Sigmoid colon (tissue), 7 donors: ENCODE data around the gene HIVEP3. TPM values are rescaled to one million over a fixed set of nuclear protein-coding genes. Genes with fewer than 3 reads are reported as not detected.

ENCODE experiments used
- DNase-seq: peaks from one replicate; pipeline ENCODE4 v3.0.0-alpha.2; 2019
- H3K27ac ChIP-seq, 4 donors: fragments of 200-600 bp; sonication (generic); one replicate each; pipeline ENCODE4 v1.5.1; 2016 to 2019; ENCODE audit warnings: mild to moderate bottlenecking in 1 of 4
- H3K27me3 ChIP-seq, 3 donors: fragments of 200-600 bp; sonication (generic); one replicate each; pipeline ENCODE4 v1.5.1; 2019; ENCODE audit warnings: mild to moderate bottlenecking in 1 of 3
- H3K36me3 ChIP-seq, 4 donors: fragments of 200-600 bp; sonication (generic); one replicate each; pipeline ENCODE4 v1.5.1; 2016 to 2019
- H3K4me1 ChIP-seq, 4 donors: fragments of 200-600 bp; sonication (generic); one replicate each; pipeline ENCODE4 v1.5.1; 2017 to 2019
- H3K4me3 ChIP-seq, 4 donors: fragments of 200-600 bp; sonication (generic); one replicate each; pipeline ENCODE4 v1.5.1; 2017 to 2019; ENCODE audit warnings: mild to moderate bottlenecking in 2 of 4, moderate library complexity in 1 of 4
- H3K9me3 ChIP-seq, 4 donors: fragments of 200-600 bp in 3 of 4; sonication (generic) in 3 of 4; one replicate each; pipeline versions ENCODE4 v1.5.1 to v1.6.1; 2013 to 2019
- EP300 ChIP-seq, 4 donors: sonication (generic); formaldehyde crosslinking; IDR thresholded peaks; one replicate each; pipeline ENCODE4 v1.6.1; 2017; ENCODE audit warnings: antibody characterized with exemption in 4 of 4
- POLR2A ChIP-seq, 2 donors: fragments of 450-650 bp; IDR thresholded peaks; one replicate each; pipeline ENCODE4 v1.6.1; 2016; ENCODE audit warnings: antibody characterized with exemption in 2 of 2, mild to moderate bottlenecking in 2 of 2, moderate library complexity in 2 of 2
- POLR2AphosphoS5 ChIP-seq, 4 donors: sonication (generic); formaldehyde crosslinking; IDR thresholded peaks; one replicate each; pipeline ENCODE4 v1.6.1; 2017; ENCODE audit warnings: antibody characterized with exemption in 4 of 4
- WGBS, 2 donors: extraction: QIAGEN DNeasy Blood & Tissue Kit; methylation state at CpG; one replicate each; pipeline ENCODE4 v1.1.7; 2013; 5-methylcytosine and 5-hydroxymethylcytosine counted together
- intact Hi-C: fragments of 100-400 bp; cut with DNase I; formaldehyde crosslinking; loops from one replicate; pipeline ENCODE4 v1.15.1; 2023
- polyA plus RNA-seq, 3 donors: library from polyadenylated mRNA; stranded (reverse); fragments of 200-250 nt; gene quantifications; one replicate each; pipeline ENCODE4 v1.2.3, GENCODE V29; 2013
- total RNA-seq, 4 donors: library from RNA; depleted of rRNA; stranded (reverse); fragments of >200 nt; gene quantifications; one replicate each; pipeline ENCODE4 v1.1.0, GENCODE V29; 2016
- TF ChIP-seq, protein P1 (sequence below), 4 experiments: fragments of 450-650 bp in 3 of 4; fragments of 200-600 bp in 1 of 4; IDR thresholded peaks; one replicate each; pipeline ENCODE4 v1.5.1; 2016 to 2019; ENCODE audit warnings: antibody characterized with exemption in 4 of 4, mild to moderate bottlenecking in 3 of 4, moderate library complexity in 2 of 4
- donor health status: healthy with polysubstance abuse.
- donor health status: Bipolar disorder and iron deficiency.
- donor health status: healthy.

Gene HIVEP3
- total and polyA plus RNA-seq, 7 donors: 1.4 to 7.8 (median 3.2) TPM

DNA sequence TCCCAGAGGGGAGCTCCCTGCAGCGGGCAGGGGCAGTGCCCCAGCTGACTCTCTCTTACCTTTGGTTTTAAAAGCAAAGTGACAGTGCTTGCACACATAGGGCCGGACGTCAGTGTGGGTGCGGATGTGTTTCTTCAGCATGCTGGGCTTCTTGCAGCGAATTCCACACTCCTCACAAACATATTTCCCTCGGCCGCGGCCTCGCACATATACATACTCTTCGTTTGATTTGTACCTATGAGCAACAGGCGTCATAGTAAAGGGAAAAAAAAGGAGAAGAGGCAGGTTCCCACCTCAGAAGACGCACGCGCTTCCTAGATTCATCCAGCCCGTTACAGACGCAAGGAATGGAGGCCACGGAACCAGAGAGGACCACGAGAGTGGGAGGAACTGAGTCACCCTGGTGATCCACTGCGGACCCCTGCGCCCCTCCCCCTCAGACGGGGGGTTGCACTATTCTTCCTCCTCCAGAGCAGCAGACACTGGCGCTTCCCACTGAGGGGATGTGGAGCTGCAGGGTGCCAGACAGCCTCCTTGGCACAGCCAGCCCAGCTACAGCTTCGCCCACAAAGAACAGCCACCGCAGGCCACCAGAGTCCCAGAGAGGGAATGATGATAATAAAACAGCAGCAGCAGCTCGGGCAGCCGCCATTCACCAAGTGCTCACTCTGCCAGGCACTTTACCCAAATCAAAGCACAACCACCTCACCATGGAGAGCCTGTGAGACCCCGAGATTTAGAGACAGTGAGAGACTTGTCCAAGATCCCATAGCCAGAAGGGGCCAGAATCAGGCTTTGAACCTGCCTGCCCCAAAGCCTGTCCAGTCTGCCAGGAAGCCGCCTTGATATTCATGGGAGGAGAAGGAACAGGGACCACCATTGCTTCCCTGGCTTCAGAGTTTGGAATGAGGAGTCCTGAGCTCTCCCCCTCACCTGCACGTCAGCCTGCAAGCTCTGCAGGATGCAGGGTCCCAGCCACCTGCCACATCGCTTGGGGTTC lies 393.7 kb downstream of the HIVEP3 start:
- WGBS, 2 donors: 92% methylated on average over 30 of the region's 30 CpGs
- Histone ChIP-seq H3K4me1 (no peaks in the 10 kb centered on the region), H3K4me3 (no peak overlapping the region), H3K27ac (no peak overlapping the region), H3K36me3 (no peaks in the 10 kb centered on the region), H3K9me3 (no peaks in the 10 kb centered on the region), H3K27me3 (no peaks in the 10 kb centered on the region)
- no peak for DNase-seq
- intact Hi-C loops: no loop called here
- TF ChIP-seq POLR2A (IDR thresholded peaks at IDR 0.05) (no peak), EP300 (IDR thresholded peaks at IDR 0.05) (no peak), POLR2AphosphoS5 (IDR thresholded peaks at IDR 0.05) (no peak)
- TF ChIP-seq, protein P1, sequence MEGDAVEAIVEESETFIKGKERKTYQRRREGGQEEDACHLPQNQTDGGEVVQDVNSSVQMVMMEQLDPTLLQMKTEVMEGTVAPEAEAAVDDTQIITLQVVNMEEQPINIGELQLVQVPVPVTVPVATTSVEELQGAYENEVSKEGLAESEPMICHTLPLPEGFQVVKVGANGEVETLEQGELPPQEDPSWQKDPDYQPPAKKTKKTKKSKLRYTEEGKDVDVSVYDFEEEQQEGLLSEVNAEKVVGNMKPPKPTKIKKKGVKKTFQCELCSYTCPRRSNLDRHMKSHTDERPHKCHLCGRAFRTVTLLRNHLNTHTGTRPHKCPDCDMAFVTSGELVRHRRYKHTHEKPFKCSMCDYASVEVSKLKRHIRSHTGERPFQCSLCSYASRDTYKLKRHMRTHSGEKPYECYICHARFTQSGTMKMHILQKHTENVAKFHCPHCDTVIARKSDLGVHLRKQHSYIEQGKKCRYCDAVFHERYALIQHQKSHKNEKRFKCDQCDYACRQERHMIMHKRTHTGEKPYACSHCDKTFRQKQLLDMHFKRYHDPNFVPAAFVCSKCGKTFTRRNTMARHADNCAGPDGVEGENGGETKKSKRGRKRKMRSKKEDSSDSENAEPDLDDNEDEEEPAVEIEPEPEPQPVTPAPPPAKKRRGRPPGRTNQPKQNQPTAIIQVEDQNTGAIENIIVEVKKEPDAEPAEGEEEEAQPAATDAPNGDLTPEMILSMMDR (IDR thresholded peaks at IDR 0.05): no peak

DNA sequence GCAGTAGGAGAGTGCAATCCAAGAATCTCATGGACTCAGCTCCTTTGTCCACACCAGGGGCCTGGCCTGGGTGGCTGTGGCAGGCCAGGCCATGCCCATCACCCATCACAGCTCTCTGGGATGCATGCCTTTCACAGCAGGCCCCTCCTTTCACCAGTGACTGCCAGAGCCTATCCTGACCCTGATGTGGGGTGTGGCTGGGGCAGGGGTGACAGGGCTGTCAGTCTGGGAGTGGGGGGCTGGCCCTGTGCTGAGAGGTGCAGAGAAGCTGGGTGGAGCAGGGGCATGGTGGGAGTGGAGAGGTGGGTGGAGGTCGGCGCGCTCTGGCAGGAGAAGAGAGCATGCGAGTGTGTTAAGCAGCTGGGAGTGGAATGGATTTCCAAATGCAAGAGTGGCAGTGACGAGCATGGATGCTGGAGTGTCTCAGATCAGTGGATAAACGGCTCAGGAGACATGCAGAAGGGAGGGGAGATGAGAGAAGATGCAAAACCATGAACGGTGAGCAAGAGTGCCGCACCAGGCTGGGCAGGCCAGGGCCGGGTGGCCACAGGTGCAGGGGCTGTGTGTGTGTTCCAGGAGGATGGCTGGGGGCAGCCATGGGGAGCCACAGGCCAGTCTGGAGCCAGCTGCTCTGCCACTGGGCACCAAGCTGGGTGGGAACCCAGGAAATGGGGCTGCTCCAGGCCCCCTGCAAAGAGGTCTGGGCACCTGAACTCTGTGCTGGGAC lies 394.6 kb downstream of the HIVEP3 start:
- no peaks in the 10 kb centered on the region for H3K4me1 ChIP-seq
- intact Hi-C loops: no loop called here
- WGBS, 2 donors: 86 to 88% methylated on average over 9 of the region's 9 CpGs
- no peak for TF ChIP-seq EP300 (IDR thresholded peaks at IDR 0.05)
- TF ChIP-seq POLR2AphosphoS5 (IDR thresholded peaks at IDR 0.05): no peak
- no peak for TF ChIP-seq POLR2A (IDR thresholded peaks at IDR 0.05)
- TF ChIP-seq, protein P1 (IDR thresholded peaks at IDR 0.05): no peak
- H3K36me3 ChIP-seq: no peaks in the 10 kb centered on the region
- no peak overlapping the region for H3K27ac ChIP-seq
- no peak overlapping the region for H3K4me3 ChIP-seq
- H3K27me3 ChIP-seq: no peaks in the 10 kb centered on the region
- no peaks in the 10 kb centered on the region for H3K9me3 ChIP-seq
- DNase-seq: no peak

DNA sequence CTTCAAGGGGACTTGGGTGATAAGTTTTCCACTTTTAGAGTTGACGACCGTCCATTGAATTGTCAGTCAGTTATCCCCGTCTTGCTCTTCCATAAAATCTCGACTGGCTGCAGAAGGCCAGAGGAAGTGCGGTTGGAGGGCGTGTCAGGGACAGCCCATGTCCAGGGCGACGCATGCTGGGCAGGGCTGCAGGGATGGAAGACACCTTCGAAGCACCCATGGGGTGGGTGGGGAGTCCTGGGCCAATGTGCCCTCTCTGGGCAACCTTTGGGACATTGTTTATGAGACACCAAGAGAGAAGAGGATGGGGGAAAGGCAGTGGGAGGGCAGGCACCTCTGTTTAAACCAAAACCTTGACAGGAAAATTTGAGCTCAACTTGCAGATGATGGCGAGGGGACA lies 395.7 kb downstream of the HIVEP3 start:
- H3K27me3 ChIP-seq: no peaks in the 10 kb centered on the region
- H3K36me3 ChIP-seq: no peaks in the 10 kb centered on the region
- H3K4me3 ChIP-seq: no peak overlapping the region
- no peak overlapping the region for H3K27ac ChIP-seq
- intact Hi-C loops: no loop called here
- DNase-seq: no peak
- 67 to 79% methylated on average over 10 of the region's 10 CpGs for WGBS, 2 donors
- no peaks in the 10 kb centered on the region for H3K4me1 ChIP-seq
- H3K9me3 ChIP-seq: no peaks in the 10 kb centered on the region
- no peak for TF ChIP-seq POLR2A (IDR thresholded peaks at IDR 0.05)
- no peak for TF ChIP-seq POLR2AphosphoS5 (IDR thresholded peaks at IDR 0.05)
- no peak for TF ChIP-seq EP300 (IDR thresholded peaks at IDR 0.05)
- TF ChIP-seq, protein P1 (IDR thresholded peaks at IDR 0.05): no peak

DNA sequence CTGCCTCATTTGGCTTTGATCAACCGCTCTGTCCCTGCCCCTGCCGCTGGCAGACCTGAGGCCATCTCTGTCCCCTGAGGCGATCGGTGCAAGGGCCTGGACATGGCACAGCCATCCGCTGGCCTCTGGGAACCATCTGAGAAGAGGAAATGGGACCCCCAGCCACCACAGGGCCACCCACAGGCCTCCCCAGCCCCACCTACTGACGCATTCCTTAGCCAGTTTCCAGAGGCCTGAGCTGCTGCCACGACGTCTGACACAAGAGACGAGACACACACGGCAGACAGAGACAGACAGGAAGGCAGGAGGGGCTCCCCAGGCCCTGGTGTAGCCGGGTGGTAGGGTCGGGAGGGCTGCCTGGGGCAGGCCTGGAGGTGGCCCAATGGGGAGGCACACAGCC lies 397.0 kb downstream of the HIVEP3 start:
- no peak for DNase-seq
- WGBS, 2 donors: 84 to 90% methylated on average over 12 of the region's 12 CpGs
- Histone ChIP-seq H3K4me3 (no peak overlapping the region), H3K27me3 (no peaks in the 10 kb centered on the region), H3K4me1 (peaks cover 0 to 6% (median 3%) of the 10 kb centered on the region in 4 donors), H3K27ac (no peak overlapping the region), H3K9me3 (no peaks in the 10 kb centered on the region), H3K36me3 (no peaks in the 10 kb centered on the region)
- intact Hi-C loops: no loop called here
- no peak for TF ChIP-seq POLR2AphosphoS5 (IDR thresholded peaks at IDR 0.05)
- no peak for TF ChIP-seq EP300 (IDR thresholded peaks at IDR 0.05)
- TF ChIP-seq POLR2A (IDR thresholded peaks at IDR 0.05): no peak
- TF ChIP-seq, protein P1 (IDR thresholded peaks at IDR 0.05): no peak
